ENCODE measurements around the gene ICA1.

ICA1 gene

DNA sequence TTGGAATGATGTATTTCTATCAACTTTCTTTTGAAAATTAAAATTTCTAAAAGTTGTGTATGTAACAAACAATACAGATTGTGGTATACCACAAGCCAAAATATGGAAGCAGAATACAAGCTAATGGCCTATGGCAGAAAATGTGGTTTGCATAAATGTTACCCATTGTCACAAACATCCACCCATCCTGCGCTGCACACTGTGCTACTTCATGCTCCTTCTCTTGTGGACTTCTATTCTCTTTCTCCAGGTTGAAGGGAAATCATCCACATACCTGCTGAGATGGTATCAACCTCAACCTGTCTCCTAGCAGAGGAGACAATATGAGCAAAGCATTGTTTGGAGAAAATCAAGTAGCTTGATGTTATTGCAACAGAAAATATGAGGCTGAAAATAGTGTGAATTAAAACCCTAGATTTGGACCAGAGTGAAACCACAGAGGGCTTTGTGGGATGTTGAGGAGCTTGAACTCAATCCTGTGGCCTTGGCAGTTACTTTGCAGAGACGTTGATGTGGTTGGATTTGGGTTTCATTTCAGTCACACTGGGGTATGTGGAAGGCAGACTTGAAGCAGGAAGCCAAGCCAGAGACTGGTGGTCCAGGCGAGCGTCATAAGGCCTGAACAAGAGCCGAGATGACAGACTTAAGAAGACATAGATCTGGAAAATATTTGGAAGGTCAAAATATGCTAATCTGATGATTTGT lies 63.8 kb downstream of the ICA1 start:
- no peak for DNase-seq

GRCh38 chr7:8192897-8193296 lies 69.1 kb downstream of the ICA1 start:
- no peak for DNase-seq

- DNase-seq, result no peak
Observed at GRCh38 chr7:8190119-8190895, 71.7 kb downstream of the ICA1 start.

- no peak for DNase-seq
Observed at GRCh38 chr7:8189625-8190024, 72.3 kb downstream of the ICA1 start.

- DNase-seq, result no peak
Observed at GRCh38 chr7:8185926-8186683, 75.9 kb downstream of the ICA1 start.

- DNase-seq, result no peak
Observed at GRCh38 chr7:8184221-8184620, 77.7 kb downstream of the ICA1 start.

DNA sequence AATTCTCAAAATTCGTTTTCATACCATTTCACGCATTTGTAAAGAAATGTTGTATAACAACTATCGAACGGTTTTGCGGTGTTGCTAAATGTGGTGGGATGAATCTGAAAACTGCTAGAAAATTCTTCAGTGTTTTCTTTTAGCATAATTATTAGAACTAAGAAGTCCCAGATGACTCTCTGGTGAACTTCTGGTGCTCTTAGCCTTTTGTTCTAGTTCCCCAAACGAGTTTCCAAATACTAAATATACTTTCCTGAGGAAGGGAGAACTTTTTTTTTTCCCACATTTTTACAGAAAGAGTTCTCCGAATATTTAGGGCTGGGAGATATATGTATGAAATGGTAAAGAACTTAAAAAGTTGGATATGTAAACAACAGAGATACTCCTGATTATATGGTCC lies 82.5 kb downstream of the ICA1 start:
- no peak for DNase-seq

DNA sequence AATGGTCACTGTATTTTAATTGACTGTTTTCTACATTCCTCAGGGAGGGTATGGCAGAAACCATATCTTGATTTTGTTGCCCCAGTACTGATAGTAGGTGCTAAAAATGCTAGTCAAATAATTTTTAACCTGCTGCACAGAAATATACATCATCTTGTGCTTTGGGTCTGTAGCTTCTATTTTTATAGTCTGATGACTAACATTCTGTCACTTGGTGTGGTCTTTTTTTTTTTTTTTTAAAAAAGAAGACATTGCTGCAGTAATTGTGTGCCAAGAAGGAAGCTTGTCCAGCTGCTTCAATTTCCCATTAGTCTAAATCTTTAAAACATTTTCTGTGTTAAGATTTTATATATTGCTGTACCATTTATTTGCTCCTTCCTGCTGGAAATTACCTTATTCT lies 83.6 kb downstream of the ICA1 start:
- no peak for DNase-seq

GRCh38 chr7:8177109-8177933 lies 84.6 kb downstream of the ICA1 start:
- no peak for DNase-seq

- DNase-seq, result no peak
Observed at GRCh38 chr7:8176370-8177081, 85.4 kb downstream of the ICA1 start.

DNA sequence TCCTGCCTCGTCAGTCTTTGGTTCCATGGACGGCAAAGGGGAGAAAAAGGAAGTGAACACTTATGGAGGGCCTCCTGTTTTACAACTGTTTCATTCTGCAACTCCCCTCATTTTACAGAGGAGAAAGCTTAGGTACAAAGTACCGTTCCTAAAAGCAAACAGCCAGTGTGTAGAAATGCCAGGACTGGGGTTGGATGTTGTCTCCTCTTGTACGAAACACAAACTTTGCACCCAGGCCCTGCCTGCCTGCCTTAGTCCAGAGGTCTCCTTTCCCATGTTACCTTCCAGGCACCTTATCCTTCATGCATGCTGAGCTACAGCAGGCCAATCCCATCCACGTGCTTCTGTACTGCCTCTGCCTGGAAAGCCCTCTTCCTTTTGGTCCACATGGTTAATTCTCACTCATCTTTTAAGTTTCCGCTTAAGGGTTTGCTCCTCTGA lies 86.0 kb downstream of the ICA1 start:
- no peak for DNase-seq

DNA sequence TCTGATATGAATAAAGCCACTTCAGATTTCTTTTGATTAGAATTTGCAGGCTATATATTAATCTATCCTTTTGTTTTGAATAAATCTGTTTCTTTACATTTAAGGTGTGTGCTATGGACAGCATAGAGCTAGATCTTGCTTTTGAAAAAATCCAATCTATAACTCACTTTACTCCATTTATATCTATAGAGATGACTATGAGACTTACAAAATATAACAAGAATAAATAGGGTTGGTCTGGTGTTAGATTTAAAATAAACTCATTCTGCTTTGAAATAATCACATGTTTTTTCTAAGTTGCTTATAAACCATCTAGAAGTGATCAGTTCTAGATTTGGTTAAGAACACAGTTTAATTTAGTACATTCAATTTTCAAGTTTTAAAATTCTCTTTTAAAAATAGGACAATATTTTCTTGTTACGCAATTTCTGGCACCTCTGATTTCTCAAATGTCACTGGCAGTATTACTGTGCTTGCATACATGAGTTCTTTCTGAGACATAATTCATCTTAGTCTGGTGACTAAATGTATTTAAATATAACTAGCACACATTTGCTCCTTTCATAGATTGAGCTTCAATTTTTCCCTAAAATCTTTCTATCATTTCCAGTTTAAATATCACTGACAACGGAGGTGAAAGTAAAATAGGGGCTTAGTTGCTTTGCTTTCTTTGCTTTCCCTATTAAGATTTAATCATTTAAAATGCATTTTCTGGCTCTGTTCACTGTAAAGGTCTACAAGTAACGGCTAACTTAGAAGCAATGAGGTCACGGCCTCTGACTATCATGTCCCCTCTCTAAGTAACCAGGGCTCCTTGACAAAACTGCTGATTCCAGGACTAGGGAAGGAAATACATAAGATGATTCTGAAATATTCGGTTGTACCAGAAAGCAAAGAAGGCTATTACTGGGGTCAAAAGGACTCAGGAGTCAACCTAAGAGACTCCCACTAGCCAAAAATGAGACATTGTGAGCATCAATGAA lies 89.3 kb downstream of the ICA1 start:
- DNase-seq, result no peak

DNA sequence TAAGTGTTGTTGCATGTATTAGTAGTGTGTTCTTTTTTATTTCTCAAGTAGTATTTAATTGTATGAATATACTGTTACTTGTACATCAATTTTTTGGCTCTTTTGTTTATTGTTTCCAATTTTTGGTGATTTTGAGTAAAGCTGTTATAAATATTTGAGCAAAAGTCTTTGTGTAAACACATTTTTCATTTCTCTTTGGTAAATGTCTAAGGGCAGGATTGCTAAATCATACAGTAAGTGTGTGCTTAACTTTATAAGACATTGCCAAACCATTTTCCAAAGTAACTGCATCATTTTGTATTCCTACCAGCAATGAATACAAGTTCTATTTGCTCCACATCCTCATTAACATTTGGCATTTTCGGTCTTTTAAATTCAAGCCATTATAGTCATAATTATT lies 92.8 kb downstream of the ICA1 start:
- no peak for DNase-seq

GRCh38 chr7:8168336-8168735 lies 93.6 kb downstream of the ICA1 start:
- DNase-seq, result no peak

DNA sequence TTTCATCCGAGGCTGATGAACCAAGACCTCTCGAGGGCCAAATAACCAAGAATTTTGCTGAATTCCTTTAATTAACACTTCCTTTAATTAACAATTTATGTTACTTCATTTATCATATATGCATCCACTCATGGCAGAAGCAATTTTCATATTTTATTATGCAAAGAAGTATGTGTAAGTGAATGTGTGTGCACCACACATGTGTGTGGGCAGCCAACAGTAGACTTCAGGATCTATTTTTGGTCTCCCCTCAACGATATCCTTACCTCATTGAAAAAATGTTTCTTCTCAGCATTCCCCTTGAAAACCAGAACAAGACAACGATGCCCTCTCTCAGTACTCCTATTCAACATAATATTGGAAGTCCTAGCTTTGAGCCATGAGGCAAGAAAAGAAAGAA lies 96.8 kb downstream of the ICA1 start:
- no peak for DNase-seq

DNA sequence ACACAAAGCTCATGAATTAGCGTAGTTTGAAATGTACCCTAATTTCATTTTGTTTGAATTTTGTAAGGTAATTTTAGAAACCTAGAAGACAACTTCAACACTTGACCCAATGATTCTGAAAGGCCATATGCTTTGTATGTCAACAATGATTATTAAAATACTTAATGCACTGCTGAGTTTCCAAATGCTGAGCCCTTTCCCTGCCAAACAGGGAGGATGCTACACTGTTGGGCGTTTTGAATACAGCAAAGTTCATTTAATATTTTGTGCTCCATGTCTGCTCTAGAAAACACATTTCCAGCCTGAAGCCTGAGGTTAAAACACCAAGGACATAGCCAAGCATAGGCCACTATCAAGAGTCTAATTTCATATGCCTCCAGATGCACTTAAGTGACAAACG lies 99.8 kb downstream of the ICA1 start:
- DNase-seq, result no peak

GRCh38 chr7:8161364-8161828 lies 100.6 kb downstream of the ICA1 start:
- DNase-seq, result no peak

- DNase-seq, result no peak
Observed at GRCh38 chr7:8160779-8161345, 101.1 kb downstream of the ICA1 start.

- DNase-seq, result no peak
Observed at GRCh38 chr7:8160250-8160649, 101.7 kb downstream of the ICA1 start.

DNA sequence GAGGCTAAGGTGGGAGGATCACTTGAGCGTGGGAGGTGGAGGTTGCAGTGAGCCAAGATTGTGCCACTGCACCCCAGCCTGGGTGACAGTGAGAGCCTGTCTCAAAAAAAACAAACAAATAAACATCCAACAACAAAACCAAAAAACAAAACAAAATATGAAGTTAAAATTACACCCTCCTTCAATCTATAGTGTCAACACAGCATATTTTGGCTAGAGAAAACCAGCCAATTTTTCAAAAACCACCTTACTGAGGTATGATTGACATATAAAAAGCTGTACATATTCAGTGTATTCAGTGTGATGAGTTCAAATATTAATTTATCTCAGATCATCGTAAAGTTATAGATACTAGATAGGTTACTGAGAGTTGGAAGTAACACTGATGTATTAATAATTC lies 102.4 kb downstream of the ICA1 start:
- no peak for DNase-seq
